Keratinocyte (primary cell): ENCODE measurements around the gene HYI. TPM values are rescaled to one million over a fixed set of nuclear protein-coding genes. Genes with fewer than 3 reads are reported as not detected.
"Not testable (repeated sequence)": the region's sequence is repeated elsewhere in the genome, so short reads cannot be mapped to it uniquely, and the experiment has no call there.

ENCODE experiments used
- DNase-seq: peaks from one replicate; pipeline ENCODE4 v3.0.0-alpha.2; 2011; ENCODE audit warnings: low read depth, missing footprints, low spot score
- FAIRE-seq: peaks from 2 replicates; lab custom pipeline; 2011; peaks lifted over from hg19 to GRCh38; lab: Jason Lieb, UNC
- H2AFZ ChIP-seq: 2 replicates; pipeline ENCODE4 v1.6.0; 2012; ENCODE audit warnings: low read length, control low read depth, inconsistent platforms; ENCODE audit not compliant: control insufficient read depth
- H3K27ac ChIP-seq: 2 replicates; pipeline ENCODE4 v1.5.1; 2011; ENCODE audit warnings: low read length; ENCODE audit not compliant: control insufficient read depth, insufficient read depth
- H3K27me3 ChIP-seq: 3 replicates; pipeline ENCODE4 v1.6.0; 2011; ENCODE audit warnings: low read length; ENCODE audit not compliant: control insufficient read depth, insufficient read depth; ENCODE audit errors: extremely low read depth
- H3K36me3 ChIP-seq, 2 experiments: 2 replicates in 1 of 2; 3 replicates in 1 of 2; pipeline ENCODE4 v1.5.1; 2011; ENCODE audit warnings: low read length in 2 of 2, mild to moderate bottlenecking in 1 of 2; ENCODE audit not compliant: control insufficient read depth in 2 of 2, insufficient read depth in 2 of 2; ENCODE audit errors: extremely low read depth in 1 of 2
- H3K4me1 ChIP-seq: 3 replicates; pipeline ENCODE4 v1.5.1; 2011; ENCODE audit warnings: low read length; ENCODE audit not compliant: control insufficient read depth, insufficient read depth; ENCODE audit errors: extremely low read depth
- H3K4me2 ChIP-seq: 3 replicates; pipeline ENCODE4 v1.6.0; 2011; ENCODE audit warnings: low read depth, low read length; ENCODE audit not compliant: control insufficient read depth, insufficient read depth; ENCODE audit errors: extremely low read depth
- H3K4me3 ChIP-seq, 3 experiments: fragments of 200-600 bp in 1 of 3; sonication (generic) in 1 of 3; 2 replicates in 2 of 3; 3 replicates in 1 of 3; pipeline ENCODE4 v1.5.1; 2011 to 2016; ENCODE audit warnings: low read length in 3 of 3, mild to moderate bottlenecking in 3 of 3, control low read depth in 2 of 3, inconsistent platforms in 1 of 3, low read depth in 1 of 3, mixed read lengths in 1 of 3, mixed run types in 1 of 3, moderate library complexity in 1 of 3; ENCODE audit not compliant: control insufficient read depth in 2 of 3, insufficient read depth in 2 of 3; ENCODE audit errors: extremely low read depth in 1 of 3
- H3K79me2 ChIP-seq: 2 replicates; pipeline ENCODE4 v1.6.0; 2012; ENCODE audit warnings: low read length; ENCODE audit not compliant: control insufficient read depth, insufficient read depth
- H3K9ac ChIP-seq: 3 replicates; pipeline ENCODE4 v1.6.0; 2011; ENCODE audit warnings: low read length; ENCODE audit not compliant: control insufficient read depth, insufficient read depth; ENCODE audit errors: extremely low read depth
- H3K9me1 ChIP-seq: 3 replicates; pipeline ENCODE4 v1.6.0; 2011; ENCODE audit warnings: low read length; ENCODE audit not compliant: control insufficient read depth, insufficient read depth; ENCODE audit errors: extremely low read depth
- H3K9me3 ChIP-seq: 2 replicates; pipeline ENCODE4 v1.5.1; 2012; ENCODE audit warnings: low read depth, low read length; ENCODE audit not compliant: control insufficient read depth
- H4K20me1 ChIP-seq: 3 replicates; pipeline ENCODE4 v1.6.0; 2011; ENCODE audit warnings: low read length; ENCODE audit not compliant: control insufficient read depth, insufficient read depth; ENCODE audit errors: extremely low read depth
- EZH2 ChIP-seq: IDR thresholded peaks from one replicate; pipeline ENCODE4 v1.6.1; 2012; ENCODE audit warnings: inconsistent platforms, mild to moderate bottlenecking, low read length, moderate library complexity
- dilution Hi-C: fragments of 300-500 bp; cut with MboI; formaldehyde crosslinking; loops from one replicate; pipeline ENCODE4 v1.7.0; 2020; ENCODE audit warnings: low sequenced_read_pairs; ENCODE audit not compliant: extremely low pct_ligation_motif_present
- polyA plus RNA-seq, 5 experiments: library from polyadenylated mRNA; depleted of rRNA in 3 of 5; stranded (reverse) in 3 of 5; stranded (forward) in 1 of 5; unstranded in 1 of 5; fragments of >200 nt; gene quantifications; 1 replicate in 1 of 5; 2 replicates in 3 of 5; 3 replicates in 1 of 5; pipeline versions ENCODE4 v1.2.1 to v1.2.3, GENCODE V29; 2011 to 2012; ENCODE audit warnings: missing spikeins in 2 of 5, low read depth in 1 of 5, low replicate concordance in 1 of 5
- TF ChIP-seq, protein P1 (sequence below), 3 experiments: IDR thresholded peaks in 1 of 3; conservative IDR thresholded peaks in 1 of 3; optimal IDR thresholded peaks in 1 of 3; 2 replicates in 2 of 3; 3 replicates in 1 of 3; pipeline versions ENCODE3 to v1.5.1; 2011; ENCODE audit warnings: low read length in 3 of 3, mild to moderate bottlenecking in 3 of 3, moderate library complexity in 2 of 3, control low read depth in 1 of 3, inconsistent platforms in 1 of 3; ENCODE audit not compliant: insufficient read depth in 2 of 3; ENCODE audit errors: extremely low read depth in 1 of 3

Gene HYI
- polyA plus RNA-seq, 1 donor (not counting 4 experiments of a cell fraction or from before 2014, with no cell fraction given) = 26.9 TPM

DNA sequence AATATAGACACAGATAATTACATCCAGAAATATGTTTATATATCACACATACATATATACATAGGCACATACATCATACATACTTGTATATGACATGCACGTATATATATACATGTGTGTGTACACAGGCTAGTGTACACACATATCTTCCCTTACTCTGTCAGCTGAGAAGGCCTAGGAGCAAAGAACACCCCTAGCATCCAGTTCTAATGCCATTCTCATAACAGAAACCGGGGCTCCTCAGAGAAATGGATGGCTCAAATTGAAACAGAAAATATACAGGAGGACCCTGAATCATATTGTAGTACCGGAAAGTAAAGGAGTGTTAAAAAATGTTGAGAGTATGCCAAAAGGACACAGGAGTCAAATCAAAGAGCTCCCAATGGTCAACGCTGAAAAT is 19.7 kb upstream of the HYI start:
- no peak for DNase-seq
- Histone ChIP-seq H3K4me3 (no peak overlapping the region), H3K9me3 (no peaks in the 10 kb centered on the region), H3K27me3 (no peaks in the 10 kb centered on the region), H3K9ac (peak overlapping the region; percentile 6), H4K20me1 (no peaks in the 10 kb centered on the region), H3K27ac (peak overlapping the region; percentile 91), H3K79me2 (no peaks in the 10 kb centered on the region), H3K4me1 (peaks cover 59% of the 10 kb centered on the region), H3K9me1 (no peaks in the 10 kb centered on the region), H3K36me3 (no peaks in the 10 kb centered on the region), H3K4me2 (peak overlapping the region; percentile 83), H2AFZ (no peak overlapping the region)
- dilution Hi-C loops = no loop called here
- TF ChIP-seq EZH2 = no peak
- no peak for FAIRE-seq

DNA sequence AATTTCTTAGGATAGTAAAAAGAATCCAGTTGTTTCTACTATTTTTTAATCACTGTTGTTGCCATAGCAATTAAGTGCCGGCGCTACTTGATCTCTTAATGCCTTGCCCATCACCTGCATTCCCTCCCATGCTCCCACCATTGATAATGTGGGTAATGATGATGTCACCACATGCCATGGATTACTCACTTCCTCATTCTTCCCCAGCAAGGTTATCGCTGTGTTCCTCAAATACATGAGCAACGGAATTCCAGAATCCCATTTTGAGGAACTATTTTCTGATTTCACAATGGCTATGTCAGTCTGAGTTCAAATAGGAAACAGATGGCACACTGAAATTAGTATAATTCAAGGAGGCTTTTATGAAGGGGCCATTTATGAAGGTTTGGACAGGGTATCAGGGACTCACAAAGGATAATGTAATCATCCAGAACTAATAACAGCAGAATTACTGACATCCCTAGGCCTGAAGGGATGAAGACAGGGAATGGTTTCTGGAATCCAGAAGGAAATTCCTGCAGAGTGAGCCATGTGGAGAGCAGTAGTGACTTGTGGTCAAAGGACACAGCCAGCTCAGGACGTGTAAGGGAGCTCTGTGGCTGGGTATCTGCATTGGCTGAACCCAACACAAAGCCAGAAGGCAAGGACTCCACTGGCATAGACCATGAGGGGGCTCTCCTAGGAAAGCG is 18.9 kb upstream of the HYI start:
- Histone ChIP-seq H3K4me3 (peak overlapping the region in 2 of 3 experiments; percentile 23 to 34), H3K4me2 (peak overlapping the region; percentile 83), H3K4me1 (peaks cover 55% of the 10 kb centered on the region), H3K27ac (peak overlapping the region; percentile 91), H3K9ac (peak overlapping the region; percentile 73)
- dilution Hi-C loops, H3K9me3 ChIP-seq, H3K36me3 ChIP-seq, H3K9me1 ChIP-seq, H2AFZ ChIP-seq, H4K20me1 ChIP-seq, H3K27me3 ChIP-seq, H3K79me2 ChIP-seq: not testable (repeated sequence)
- DNase-seq = peak; percentile 92
- TF ChIP-seq, protein P1, sequence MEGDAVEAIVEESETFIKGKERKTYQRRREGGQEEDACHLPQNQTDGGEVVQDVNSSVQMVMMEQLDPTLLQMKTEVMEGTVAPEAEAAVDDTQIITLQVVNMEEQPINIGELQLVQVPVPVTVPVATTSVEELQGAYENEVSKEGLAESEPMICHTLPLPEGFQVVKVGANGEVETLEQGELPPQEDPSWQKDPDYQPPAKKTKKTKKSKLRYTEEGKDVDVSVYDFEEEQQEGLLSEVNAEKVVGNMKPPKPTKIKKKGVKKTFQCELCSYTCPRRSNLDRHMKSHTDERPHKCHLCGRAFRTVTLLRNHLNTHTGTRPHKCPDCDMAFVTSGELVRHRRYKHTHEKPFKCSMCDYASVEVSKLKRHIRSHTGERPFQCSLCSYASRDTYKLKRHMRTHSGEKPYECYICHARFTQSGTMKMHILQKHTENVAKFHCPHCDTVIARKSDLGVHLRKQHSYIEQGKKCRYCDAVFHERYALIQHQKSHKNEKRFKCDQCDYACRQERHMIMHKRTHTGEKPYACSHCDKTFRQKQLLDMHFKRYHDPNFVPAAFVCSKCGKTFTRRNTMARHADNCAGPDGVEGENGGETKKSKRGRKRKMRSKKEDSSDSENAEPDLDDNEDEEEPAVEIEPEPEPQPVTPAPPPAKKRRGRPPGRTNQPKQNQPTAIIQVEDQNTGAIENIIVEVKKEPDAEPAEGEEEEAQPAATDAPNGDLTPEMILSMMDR (optimal IDR thresholded peaks at IDR 0.05 in 1 of 3, IDR thresholded peaks at IDR 0.05 in 1 of 3, conservative IDR thresholded peaks at IDR 0.05 in 1 of 3; ENCODE audit: extremely low read depth in 1 of 3, insufficient read depth in 2 of 3, low read length in 3 of 3) = peak in 1 of 3 experiments; percentile 41
- FAIRE-seq = peak; percentile 100

DNA sequence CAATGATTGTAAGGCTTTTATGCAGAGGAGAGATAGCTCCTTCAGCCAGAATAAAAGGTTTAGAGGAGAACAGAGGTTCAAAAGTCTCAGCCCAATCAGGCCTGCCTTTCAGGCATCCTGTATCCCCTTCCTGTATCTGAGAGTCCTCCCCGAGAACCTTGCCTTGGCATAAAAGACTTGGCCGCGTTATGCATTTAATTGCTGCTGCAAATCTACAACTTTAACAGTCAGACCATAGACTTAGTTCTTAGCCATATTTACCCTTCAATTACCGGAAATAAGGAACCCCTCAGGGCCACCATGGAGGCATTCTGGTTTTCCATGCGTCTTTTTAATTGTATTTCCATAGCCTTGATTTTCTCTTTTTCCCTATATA is 18.3 kb upstream of the HYI start:
- TF ChIP-seq, protein P1 (optimal IDR thresholded peaks at IDR 0.05 in 1 of 3, IDR thresholded peaks at IDR 0.05 in 1 of 3, conservative IDR thresholded peaks at IDR 0.05 in 1 of 3; ENCODE audit: extremely low read depth in 1 of 3, insufficient read depth in 2 of 3, low read length in 3 of 3) = no peak
- TF ChIP-seq EZH2 = no peak
- H3K4me3 ChIP-seq = no peak overlapping the region
- peak overlapping the region; percentile 83 for H3K4me2 ChIP-seq
- peak overlapping the region; percentile 63 for H3K9ac ChIP-seq
- H3K9me1 ChIP-seq = no peaks in the 10 kb centered on the region
- H4K20me1 ChIP-seq = no peaks in the 10 kb centered on the region
- no peaks in the 10 kb centered on the region for H3K36me3 ChIP-seq
- dilution Hi-C loops = no loop called here
- DNase-seq (no peak), FAIRE-seq (no peak)
- H3K4me1 ChIP-seq = peaks cover 50% of the 10 kb centered on the region
- peak overlapping the region; percentile 91 for H3K27ac ChIP-seq
- H2AFZ ChIP-seq = no peak overlapping the region
- no peaks in the 10 kb centered on the region for H3K27me3 ChIP-seq
- no peaks in the 10 kb centered on the region for H3K79me2 ChIP-seq
- no peaks in the 10 kb centered on the region for H3K9me3 ChIP-seq
